Kidney (tissue), 14 donors: ENCODE measurements around the gene KIRREL3. TPM values are rescaled to one million over a fixed set of nuclear protein-coding genes. Genes with fewer than 3 reads are reported as not detected.

Experiments used
- DNase-seq, 5 donors: peaks; one replicate each; pipeline ENCODE4 v3.0.0-alpha.2; 2013 to 2020
- FAIRE-seq: peaks from 2 replicates; lab custom pipeline; 2012; peaks lifted over from hg19 to GRCh38; lab: Jason Lieb, UNC
- H3K27ac ChIP-seq, 2 donors: one replicate each; pipeline ENCODE4 v1.7.0; 2013; ENCODE audit warnings: low read depth in 2 of 2, low read length in 2 of 2, inconsistent platforms in 1 of 2
- H3K27me3 ChIP-seq: one replicate; pipeline ENCODE4 v1.7.1; 2013; ENCODE audit warnings: low read length, inconsistent platforms; ENCODE audit not compliant: control insufficient read depth, insufficient read depth
- H3K36me3 ChIP-seq, 3 donors: one replicate each; pipeline versions ENCODE4 v1.7.0 to v1.7.1; 2013; ENCODE audit warnings: low read length in 3 of 3, control low read depth in 1 of 3, inconsistent platforms in 1 of 3; ENCODE audit not compliant: insufficient read depth in 3 of 3, control insufficient read depth in 2 of 3
- H3K4me1 ChIP-seq, 3 donors: one replicate each; pipeline versions ENCODE4 v1.7.0 to v1.7.1; 2013; ENCODE audit warnings: low read length in 3 of 3, inconsistent platforms in 1 of 3, low read depth in 1 of 3; ENCODE audit not compliant: control insufficient read depth in 2 of 3, insufficient read depth in 2 of 3
- H3K4me3 ChIP-seq, 3 donors: one replicate each; pipeline versions ENCODE4 v1.7.0 to v1.8.1; 2013; ENCODE audit warnings: low read length in 3 of 3, control low read depth in 1 of 3, inconsistent platforms in 1 of 3
- H3K9ac ChIP-seq, 3 donors: one replicate each; pipeline versions ENCODE4 v1.7.0 to v1.7.1; 2013; ENCODE audit warnings: low read length in 3 of 3, control low read depth in 1 of 3, inconsistent platforms in 1 of 3
- H3K9me3 ChIP-seq, 3 donors: one replicate each; pipeline versions ENCODE4 v1.7.0 to v1.7.1; 2013; ENCODE audit warnings: low read length in 3 of 3, control low read depth in 1 of 3, inconsistent platforms in 1 of 3; ENCODE audit not compliant: control insufficient read depth in 2 of 3, insufficient read depth in 1 of 3
- CTCF ChIP-seq: IDR thresholded peaks from 3 replicates; pipeline ENCODE4 v1.5.1; 2012; ENCODE audit warnings: mild to moderate bottlenecking, moderate library complexity, borderline replicate concordance; ENCODE audit not compliant: insufficient read depth; ENCODE audit errors: extremely low read depth
- intact Hi-C: fragments of 100-400 bp; cut with DNase I; formaldehyde crosslinking; loops from one replicate; pipeline ENCODE4 v1.11.1; 2022
- polyA plus RNA-seq: library from polyadenylated mRNA; stranded (reverse); fragments of 350-450 nt; fragmentation: Illumina TruSeq; extraction: RNeasy Lipid Tissue Mini Kit (QIAGEN cat#74804); gene quantifications from one replicate; pipeline ENCODE4 v1.2.3, GENCODE V29; 2014; ENCODE audit warnings: low read depth, low replicate concordance; ENCODE audit not compliant: insufficient read depth
- total RNA-seq: library from RNA; stranded (reverse); fragmentation: NEBNext Ultra II Directional; extraction: Animal tissue kit (Norgen Biotek cat#: 25700); gene quantifications from one replicate; pipeline ENCODE4 v1.2.1, GENCODE V29; 2021
- donor health status: control.
- donor health status: control.
- donor health status: control.
- donor health status: control.
- donor health status: control.
- donor health status: DM: yes; HTN: yes; CAD: no.
- donor health status: Normal renal cell carcinoma (clear cell type).

The KIRREL3 gene
- total and polyA plus RNA-seq, 2 donors from 2014 or later = 0.19 to 0.22 TPM

GRCh38 chr11:126575849-126576248 is 424.7 kb downstream of the KIRREL3 start:
- Histone ChIP-seq H3K27ac (no peak overlapping the region), H3K9ac (no peak overlapping the region), H3K27me3 (no peaks in the 10 kb centered on the region), H3K9me3 (no peaks in the 10 kb centered on the region), H3K4me1 (peaks cover 0 to 3% (median 0%) of the 10 kb centered on the region in 3 donors), H3K36me3 (no peaks in the 10 kb centered on the region), H3K4me3 (no peak overlapping the region)
- DNase-seq (no peak), FAIRE-seq (no peak)
- TF ChIP-seq CTCF = no peak
- intact Hi-C loops = no loop called here

- DNase-seq (peak in 1 of 5 donors; percentile 40), FAIRE-seq (no peak)
- peaks cover 0 to 3% (median 0%) of the 10 kb centered on the region in 3 donors for H3K4me1 ChIP-seq
- no peaks in the 10 kb centered on the region for H3K9me3 ChIP-seq
- no peaks in the 10 kb centered on the region for H3K27me3 ChIP-seq
- H3K27ac ChIP-seq = no peak overlapping the region
- no peak overlapping the region for H3K9ac ChIP-seq
- TF ChIP-seq CTCF = no peak
- H3K36me3 ChIP-seq = no peaks in the 10 kb centered on the region
- H3K4me3 ChIP-seq = no peak overlapping the region
- intact Hi-C loops = no loop called here
Observed at GRCh38 chr11:126573325-126573978, 427.1 kb downstream of the KIRREL3 start.

GRCh38 chr11:126570489-126570888 is 430.1 kb downstream of the KIRREL3 start:
- Histone ChIP-seq H3K27ac (no peak overlapping the region), H3K9ac (no peak overlapping the region), H3K4me1 (peaks cover 0 to 3% (median 0%) of the 10 kb centered on the region in 3 donors), H3K4me3 (no peak overlapping the region), H3K9me3 (no peaks in the 10 kb centered on the region), H3K27me3 (no peaks in the 10 kb centered on the region), H3K36me3 (no peaks in the 10 kb centered on the region)
- DNase-seq (peak in 1 of 5 donors; percentile 10), FAIRE-seq (no peak)
- no peak for TF ChIP-seq CTCF
- intact Hi-C loops = no loop called here
